Mononuclear cell (primary cell): ENCODE results near the gene OR5B21. TPM values are rescaled to one million over a fixed set of nuclear protein-coding genes. Genes with fewer than 3 reads are reported as not detected.

ENCODE experiments used
- H3K27me3 ChIP-seq: 2 replicates; pipeline ENCODE4 v1.6.0; 2011; ENCODE audit warnings: low read length, control low read depth; ENCODE audit not compliant: insufficient read depth
- H3K4me1 ChIP-seq: 2 replicates; pipeline ENCODE4 v1.5.1; 2011; ENCODE audit warnings: mild to moderate bottlenecking, low read length, control low read depth; ENCODE audit not compliant: insufficient read depth
- H3K4me3 ChIP-seq: 2 replicates; pipeline ENCODE4 v1.5.1; 2011; ENCODE audit warnings: mild to moderate bottlenecking, low read length, moderate library complexity
- H3K9me3 ChIP-seq: 2 replicates; pipeline ENCODE4 v1.5.1; 2011; ENCODE audit warnings: low read depth, mild to moderate bottlenecking, control low read depth, low read length
- total RNA-seq: library from RNA; depleted of rRNA; stranded (reverse); fragments of >200 nt; gene quantifications from one replicate; pipeline ENCODE4 v1.2.3, GENCODE V29; 2012

OR5B21 gene
- total RNA-seq, 1 donor: not detected

DNA sequence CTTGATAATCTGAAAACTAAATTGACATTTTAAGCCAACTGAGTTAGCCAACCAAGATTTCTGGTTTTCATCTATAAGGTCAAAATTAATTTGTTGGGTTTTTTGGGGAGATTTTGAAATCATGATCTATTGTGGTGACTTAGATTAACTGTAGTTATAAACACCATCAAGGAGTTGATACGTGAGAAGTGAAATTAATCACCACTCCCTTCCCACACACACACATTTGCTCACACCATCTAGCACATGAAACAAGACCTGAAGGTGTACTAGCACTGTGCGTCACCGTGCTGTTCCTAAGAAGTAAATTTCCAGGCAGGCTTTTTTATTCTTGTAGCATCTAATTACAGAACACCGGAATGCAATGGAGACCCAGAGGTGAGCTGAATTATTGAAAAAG lies 2.1 kb downstream of the OR5B21 start:
- Histone ChIP-seq H3K9me3 (no peaks in the 10 kb centered on the region), H3K4me3 (no peak overlapping the region), H3K4me1 (peaks cover 8% of the 10 kb centered on the region), H3K27me3 (no peaks in the 10 kb centered on the region)

GRCh38 chr11:58504232-58504631 lies 3.7 kb downstream of the OR5B21 start:
- Histone ChIP-seq H3K4me3 (no peak overlapping the region), H3K4me1 (peaks cover 8% of the 10 kb centered on the region), H3K9me3 (no peaks in the 10 kb centered on the region), H3K27me3 (no peaks in the 10 kb centered on the region)

GRCh38 chr11:58503361-58503856 lies 4.5 kb downstream of the OR5B21 start:
- H3K9me3 ChIP-seq: no peaks in the 10 kb centered on the region
- no peak overlapping the region for H3K4me3 ChIP-seq
- H3K4me1 ChIP-seq: peaks cover 15% of the 10 kb centered on the region
- H3K27me3 ChIP-seq: no peaks in the 10 kb centered on the region

GRCh38 chr11:58502004-58502403 lies 5.9 kb downstream of the OR5B21 start:
- H3K27me3 ChIP-seq: no peaks in the 10 kb centered on the region
- no peak overlapping the region for H3K4me3 ChIP-seq
- no peaks in the 10 kb centered on the region for H3K9me3 ChIP-seq
- H3K4me1 ChIP-seq: peaks cover 16% of the 10 kb centered on the region

DNA sequence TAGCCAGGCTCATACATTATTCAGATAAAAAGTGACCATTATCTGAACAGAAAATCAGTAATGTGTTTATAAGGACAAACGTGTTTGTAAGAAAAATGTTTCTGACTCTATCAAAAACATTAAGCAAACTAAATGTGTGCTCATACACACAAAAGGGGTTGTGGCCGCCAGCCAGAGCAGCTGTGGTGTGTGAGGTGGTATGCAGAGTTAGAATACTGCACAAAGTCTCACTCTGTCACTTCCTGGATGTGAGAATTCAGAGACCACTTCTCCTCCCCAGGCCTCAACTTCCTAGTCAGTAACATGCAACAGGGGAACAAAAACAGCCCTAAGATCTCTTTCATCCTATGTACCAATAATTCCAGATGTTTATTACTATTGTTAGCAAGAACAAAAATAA lies 9.4 kb downstream of the OR5B21 start:
- peaks cover 15% of the 10 kb centered on the region for H3K4me1 ChIP-seq
- H3K4me3 ChIP-seq: no peak overlapping the region
- no peaks in the 10 kb centered on the region for H3K9me3 ChIP-seq
- no peaks in the 10 kb centered on the region for H3K27me3 ChIP-seq

GRCh38 chr11:58497951-58498350 lies 10.0 kb downstream of the OR5B21 start:
- H3K4me1 ChIP-seq: peaks cover 15% of the 10 kb centered on the region
- no peaks in the 10 kb centered on the region for H3K27me3 ChIP-seq
- H3K4me3 ChIP-seq: no peak overlapping the region
- H3K9me3 ChIP-seq: no peaks in the 10 kb centered on the region

DNA sequence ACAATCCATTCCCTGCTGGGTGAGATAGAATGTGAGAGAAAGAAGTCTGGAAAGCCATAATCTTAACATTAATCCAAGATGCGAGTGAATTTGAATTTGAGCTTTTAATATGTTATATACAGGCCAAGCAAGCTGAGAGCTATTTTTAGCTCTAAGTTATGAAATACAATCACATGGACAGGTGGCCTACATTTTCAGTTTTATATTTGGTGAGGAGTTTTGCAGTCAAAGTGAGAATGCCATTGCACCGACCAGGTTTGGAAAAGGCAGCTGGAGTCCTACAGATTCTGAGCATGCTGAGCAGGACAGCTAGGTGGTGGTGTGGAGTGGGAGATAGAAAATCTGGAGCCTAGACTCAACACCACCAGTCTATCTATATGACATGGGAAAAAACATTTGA lies 12.0 kb downstream of the OR5B21 start:
- no peak overlapping the region for H3K4me3 ChIP-seq
- no peaks in the 10 kb centered on the region for H3K9me3 ChIP-seq
- H3K27me3 ChIP-seq: no peaks in the 10 kb centered on the region
- peaks cover 15% of the 10 kb centered on the region for H3K4me1 ChIP-seq

- Histone ChIP-seq H3K4me1 (peaks cover 13% of the 10 kb centered on the region), H3K4me3 (no peak overlapping the region), H3K9me3 (no peaks in the 10 kb centered on the region), H3K27me3 (no peaks in the 10 kb centered on the region)
Measured at GRCh38 chr11:58494101-58494500, 13.8 kb downstream of the OR5B21 start.

GRCh38 chr11:58493676-58494075 lies 14.2 kb downstream of the OR5B21 start:
- no peaks in the 10 kb centered on the region for H3K9me3 ChIP-seq
- peaks cover 10% of the 10 kb centered on the region for H3K4me1 ChIP-seq
- H3K4me3 ChIP-seq: no peak overlapping the region
- no peaks in the 10 kb centered on the region for H3K27me3 ChIP-seq

DNA sequence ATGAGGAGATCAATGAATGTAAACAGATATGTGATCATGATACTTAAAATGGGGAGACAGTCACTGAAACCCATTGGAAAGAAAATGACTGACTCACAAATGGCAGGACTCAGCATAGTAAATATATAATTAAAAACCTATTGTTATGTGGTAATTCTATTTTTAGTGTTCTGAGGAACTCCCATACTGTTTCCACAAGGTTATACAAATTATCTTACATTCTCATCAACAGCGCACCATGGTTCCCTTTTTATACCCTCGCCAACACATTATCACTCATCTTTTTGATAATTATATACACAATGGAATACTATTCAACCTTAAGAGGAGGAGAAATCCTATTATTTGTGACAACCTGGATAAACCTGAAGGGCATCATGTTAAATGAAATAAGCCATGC lies 17.1 kb downstream of the OR5B21 start:
- H3K9me3 ChIP-seq: no peaks in the 10 kb centered on the region
- no peaks in the 10 kb centered on the region for H3K4me1 ChIP-seq
- H3K27me3 ChIP-seq: no peaks in the 10 kb centered on the region
- no peak overlapping the region for H3K4me3 ChIP-seq

DNA sequence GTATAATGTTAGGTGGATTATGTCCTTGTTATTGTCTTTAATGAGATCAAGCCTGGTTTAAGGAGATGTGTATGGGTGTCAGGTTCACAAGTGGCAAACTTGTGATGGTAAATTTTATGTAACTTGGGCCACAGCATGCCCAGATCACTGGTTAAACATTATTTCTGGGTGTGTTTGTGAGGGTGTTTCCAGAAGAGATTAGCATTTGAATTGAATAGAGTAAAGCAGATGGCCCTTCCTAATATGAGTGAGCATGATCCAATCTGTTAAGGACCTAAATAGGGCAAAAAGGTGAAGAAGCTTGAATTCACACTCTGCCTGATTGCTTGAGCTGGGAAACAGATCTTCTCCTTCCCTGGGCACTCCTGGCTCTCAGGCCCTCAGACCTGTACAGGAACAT lies 20.7 kb downstream of the OR5B21 start:
- H3K27me3 ChIP-seq: no peaks in the 10 kb centered on the region
- H3K4me3 ChIP-seq: no peak overlapping the region
- H3K9me3 ChIP-seq: no peaks in the 10 kb centered on the region
- no peaks in the 10 kb centered on the region for H3K4me1 ChIP-seq

DNA sequence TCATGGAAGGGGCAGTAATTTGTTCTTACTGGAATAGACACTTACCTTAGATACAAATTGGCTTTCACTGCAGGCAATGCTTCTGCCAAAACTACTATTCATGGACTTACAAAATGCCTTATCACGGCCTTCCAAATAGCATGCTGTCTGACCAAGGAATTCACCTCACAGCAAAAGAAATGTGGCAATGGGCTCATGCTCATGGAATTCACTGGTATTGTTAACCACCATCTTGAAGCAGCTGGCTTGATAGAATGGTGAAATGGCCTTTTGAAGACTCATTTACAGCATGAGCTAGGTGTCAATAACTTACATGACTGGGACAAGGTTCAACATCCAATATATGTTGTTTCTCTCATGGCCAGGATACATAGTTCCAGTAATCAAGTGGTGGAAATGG lies 21.9 kb downstream of the OR5B21 start:
- Histone ChIP-seq H3K4me3 (no peak overlapping the region), H3K27me3 (no peaks in the 10 kb centered on the region), H3K9me3 (no peaks in the 10 kb centered on the region), H3K4me1 (no peaks in the 10 kb centered on the region)

- H3K4me1 ChIP-seq: no peaks in the 10 kb centered on the region
- peaks cover 27% of the 10 kb centered on the region for H3K9me3 ChIP-seq
- H3K4me3 ChIP-seq: no peak overlapping the region
- peaks cover 5% of the 10 kb centered on the region for H3K27me3 ChIP-seq
Measured at GRCh38 chr11:58471892-58472291, 36.0 kb downstream of the OR5B21 start.

DNA sequence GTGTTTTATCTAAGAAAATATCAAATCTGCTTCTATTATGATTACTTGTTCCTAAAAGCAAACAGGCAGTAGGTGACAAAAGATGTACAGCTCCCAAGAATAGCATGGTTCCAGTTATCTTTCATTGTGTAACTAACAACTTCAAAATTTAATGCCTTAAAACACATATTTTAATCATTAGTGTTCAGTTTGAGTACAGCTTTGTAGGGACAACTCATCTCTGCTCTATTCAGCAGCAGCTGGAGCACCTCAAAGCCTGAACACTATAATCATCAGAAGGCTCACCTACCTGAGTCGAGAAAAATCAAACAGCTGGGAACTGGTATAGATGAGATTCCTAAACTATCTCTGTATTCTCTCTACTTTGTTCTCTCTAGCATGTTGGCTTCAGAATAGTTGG lies 41.6 kb downstream of the OR5B21 start:
- Histone ChIP-seq H3K4me3 (no peak overlapping the region), H3K9me3 (peaks cover 8% of the 10 kb centered on the region), H3K27me3 (no peaks in the 10 kb centered on the region), H3K4me1 (no peaks in the 10 kb centered on the region)

- H3K4me1 ChIP-seq: no peaks in the 10 kb centered on the region
- no peaks in the 10 kb centered on the region for H3K27me3 ChIP-seq
- peaks cover 3% of the 10 kb centered on the region for H3K9me3 ChIP-seq
- no peak overlapping the region for H3K4me3 ChIP-seq
Measured at GRCh38 chr11:58465690-58466089, 42.2 kb downstream of the OR5B21 start.
